ENCODE results near the gene LATS2.

DNA sequence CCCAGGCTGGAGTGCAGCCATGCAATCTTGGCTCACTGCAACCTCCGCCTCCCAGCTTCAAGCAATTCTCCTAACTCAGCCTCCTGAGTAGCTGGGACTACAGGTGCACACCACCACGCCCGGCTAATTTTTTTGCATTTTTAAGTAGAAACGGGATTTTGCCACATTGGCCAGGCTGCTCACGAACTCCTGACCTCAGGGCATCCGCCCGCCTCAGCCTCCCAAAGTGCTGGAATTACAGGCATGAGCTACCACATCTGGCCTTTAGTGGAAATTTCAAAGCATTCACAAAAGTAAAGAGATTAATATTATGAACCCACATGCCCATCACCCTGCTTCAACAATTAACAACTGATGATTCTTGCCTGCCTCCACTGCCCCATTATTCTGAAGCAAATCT is 20.5 kb upstream of the LATS2 start:
- TF ChIP-seq, protein P1, sequence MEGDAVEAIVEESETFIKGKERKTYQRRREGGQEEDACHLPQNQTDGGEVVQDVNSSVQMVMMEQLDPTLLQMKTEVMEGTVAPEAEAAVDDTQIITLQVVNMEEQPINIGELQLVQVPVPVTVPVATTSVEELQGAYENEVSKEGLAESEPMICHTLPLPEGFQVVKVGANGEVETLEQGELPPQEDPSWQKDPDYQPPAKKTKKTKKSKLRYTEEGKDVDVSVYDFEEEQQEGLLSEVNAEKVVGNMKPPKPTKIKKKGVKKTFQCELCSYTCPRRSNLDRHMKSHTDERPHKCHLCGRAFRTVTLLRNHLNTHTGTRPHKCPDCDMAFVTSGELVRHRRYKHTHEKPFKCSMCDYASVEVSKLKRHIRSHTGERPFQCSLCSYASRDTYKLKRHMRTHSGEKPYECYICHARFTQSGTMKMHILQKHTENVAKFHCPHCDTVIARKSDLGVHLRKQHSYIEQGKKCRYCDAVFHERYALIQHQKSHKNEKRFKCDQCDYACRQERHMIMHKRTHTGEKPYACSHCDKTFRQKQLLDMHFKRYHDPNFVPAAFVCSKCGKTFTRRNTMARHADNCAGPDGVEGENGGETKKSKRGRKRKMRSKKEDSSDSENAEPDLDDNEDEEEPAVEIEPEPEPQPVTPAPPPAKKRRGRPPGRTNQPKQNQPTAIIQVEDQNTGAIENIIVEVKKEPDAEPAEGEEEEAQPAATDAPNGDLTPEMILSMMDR (IDR thresholded peaks at IDR 0.05): no peak
- no peak for TF ChIP-seq POLR2AphosphoS5 (IDR thresholded peaks at IDR 0.05)

All from esophagus muscularis mucosa (tissue), 3 donors.